ENCODE measurements around the gene UCP3. TPM values are rescaled to one million over a fixed set of nuclear protein-coding genes. Genes with fewer than 3 reads are reported as not detected.

The UCP3 gene
- total RNA-seq, 3 donors from 2014 or later, result 1.6 to 5.9 (median 1.8) TPM

DNA sequence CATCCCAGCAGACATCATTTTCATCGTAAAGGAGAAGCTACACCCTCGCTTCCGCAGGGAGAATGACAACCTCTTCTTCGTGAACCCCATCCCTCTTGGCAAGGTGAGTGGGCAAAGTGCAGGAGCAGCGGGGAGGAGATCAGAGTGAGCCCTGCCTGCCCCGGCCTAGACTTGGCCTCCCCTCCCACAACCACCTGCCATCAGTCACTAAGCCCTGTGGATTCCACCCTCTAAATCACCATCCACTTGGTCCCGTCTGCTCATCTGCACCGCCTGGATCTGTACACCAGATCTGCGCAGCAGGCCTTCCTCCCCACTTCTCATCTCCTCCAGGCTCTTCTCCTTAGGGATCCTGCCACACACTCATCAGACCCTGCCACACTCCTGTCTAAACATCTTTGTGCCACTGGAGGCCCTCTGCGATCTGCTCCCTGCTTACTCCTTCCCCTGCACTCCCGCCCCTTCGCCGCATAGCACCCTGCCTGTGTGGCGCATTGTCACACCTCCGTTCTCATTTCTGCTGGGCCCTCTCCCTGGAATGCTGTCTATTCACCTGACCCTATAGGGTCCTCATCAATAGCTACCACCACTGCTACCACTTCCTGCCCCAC lies 40.4 kb downstream of the UCP3 start:
- DNase-seq (ENCODE audit: low spot score in 2 of 2), result no peak
- Histone ChIP-seq H3K36me3 (no peaks in the 10 kb centered on the region), H3K27ac (no peak overlapping the region), H3K4me1 (no peaks in the 10 kb centered on the region), H3K9me3 (no peaks in the 10 kb centered on the region), H3K27me3 (no peaks in the 10 kb centered on the region), H3K4me3 (no peak overlapping the region)
- no peak for TF ChIP-seq POLR2AphosphoS5 (IDR thresholded peaks at IDR 0.05)
- TF ChIP-seq, protein P1, sequence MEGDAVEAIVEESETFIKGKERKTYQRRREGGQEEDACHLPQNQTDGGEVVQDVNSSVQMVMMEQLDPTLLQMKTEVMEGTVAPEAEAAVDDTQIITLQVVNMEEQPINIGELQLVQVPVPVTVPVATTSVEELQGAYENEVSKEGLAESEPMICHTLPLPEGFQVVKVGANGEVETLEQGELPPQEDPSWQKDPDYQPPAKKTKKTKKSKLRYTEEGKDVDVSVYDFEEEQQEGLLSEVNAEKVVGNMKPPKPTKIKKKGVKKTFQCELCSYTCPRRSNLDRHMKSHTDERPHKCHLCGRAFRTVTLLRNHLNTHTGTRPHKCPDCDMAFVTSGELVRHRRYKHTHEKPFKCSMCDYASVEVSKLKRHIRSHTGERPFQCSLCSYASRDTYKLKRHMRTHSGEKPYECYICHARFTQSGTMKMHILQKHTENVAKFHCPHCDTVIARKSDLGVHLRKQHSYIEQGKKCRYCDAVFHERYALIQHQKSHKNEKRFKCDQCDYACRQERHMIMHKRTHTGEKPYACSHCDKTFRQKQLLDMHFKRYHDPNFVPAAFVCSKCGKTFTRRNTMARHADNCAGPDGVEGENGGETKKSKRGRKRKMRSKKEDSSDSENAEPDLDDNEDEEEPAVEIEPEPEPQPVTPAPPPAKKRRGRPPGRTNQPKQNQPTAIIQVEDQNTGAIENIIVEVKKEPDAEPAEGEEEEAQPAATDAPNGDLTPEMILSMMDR (IDR thresholded peaks at IDR 0.05), result no peak
- TF ChIP-seq POLR2A (IDR thresholded peaks at IDR 0.05), result no peak
- intact Hi-C loops (cut with DNase I; ENCODE audit: low total_unique reads), result no loop called here

DNA sequence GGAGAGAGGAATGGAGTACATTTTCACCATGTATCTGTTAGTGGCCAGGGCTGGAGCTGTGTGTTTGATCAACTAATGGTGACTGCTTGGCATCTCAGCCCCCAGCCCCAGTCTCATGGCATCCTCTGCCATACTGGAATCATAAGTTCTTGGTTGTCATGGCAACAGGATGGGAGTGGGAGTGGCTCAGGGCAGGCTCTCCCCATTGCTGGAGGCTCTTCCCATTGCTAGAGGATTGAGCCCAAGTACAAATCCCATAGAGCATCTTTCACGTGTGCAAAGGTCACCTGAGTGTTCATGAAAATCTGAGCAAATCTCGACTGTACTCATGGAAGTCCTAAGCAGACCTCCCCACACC lies 43.1 kb downstream of the UCP3 start:
- Histone ChIP-seq H3K27ac (no peak overlapping the region), H3K27me3 (no peaks in the 10 kb centered on the region), H3K9me3 (no peaks in the 10 kb centered on the region), H3K4me3 (no peak overlapping the region), H3K36me3 (no peaks in the 10 kb centered on the region), H3K4me1 (no peaks in the 10 kb centered on the region)
- intact Hi-C loops (cut with DNase I; ENCODE audit: low total_unique reads), result no loop called here
- TF ChIP-seq POLR2A (IDR thresholded peaks at IDR 0.05) (no peak), POLR2AphosphoS5 (IDR thresholded peaks at IDR 0.05) (no peak)
- TF ChIP-seq, protein P1 (IDR thresholded peaks at IDR 0.05), result no peak
- DNase-seq (ENCODE audit: low spot score in 2 of 2), result peak in 1 of 2 donors; percentile 34

DNA sequence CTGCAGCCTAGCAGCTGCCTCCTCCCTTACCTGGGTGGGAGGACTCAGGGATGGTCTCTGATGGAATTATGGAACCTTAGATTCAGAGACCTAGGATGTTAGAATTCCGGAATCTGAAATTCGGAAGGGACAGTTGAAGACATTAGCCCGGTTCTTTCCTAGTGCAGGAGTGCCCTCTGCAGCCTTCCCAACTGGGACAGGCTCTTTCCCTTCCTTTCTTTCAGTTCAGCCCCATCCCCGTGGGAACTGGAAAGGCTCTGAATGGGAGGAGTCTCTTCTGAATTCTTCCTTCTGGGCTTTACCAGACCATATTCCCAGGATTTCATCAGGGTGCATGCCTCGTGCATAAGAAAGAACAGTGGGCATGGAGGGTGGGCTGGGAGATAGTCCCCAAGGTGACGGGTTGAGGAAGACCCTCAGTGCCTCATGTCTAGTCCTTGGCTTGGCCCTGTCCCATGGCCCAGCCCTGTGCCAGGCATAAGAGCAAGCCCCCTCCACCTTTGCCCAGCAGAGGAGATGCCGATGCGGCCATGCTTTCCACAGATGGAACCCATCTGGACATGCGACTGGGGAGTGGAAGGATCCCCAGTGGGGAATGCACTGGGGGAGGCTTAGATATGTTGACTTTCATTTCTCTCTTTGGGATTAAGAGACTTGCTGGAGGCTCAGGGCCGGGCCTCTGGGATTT lies 43.7 kb downstream of the UCP3 start:
- intact Hi-C loops (cut with DNase I; ENCODE audit: low total_unique reads), result no loop called here
- H3K9me3 ChIP-seq, result no peaks in the 10 kb centered on the region
- no peaks in the 10 kb centered on the region for H3K36me3 ChIP-seq
- no peaks in the 10 kb centered on the region for H3K27me3 ChIP-seq
- no peak for TF ChIP-seq POLR2A (IDR thresholded peaks at IDR 0.05)
- no peak for TF ChIP-seq POLR2AphosphoS5 (IDR thresholded peaks at IDR 0.05)
- TF ChIP-seq, protein P1 (IDR thresholded peaks at IDR 0.05), result no peak
- DNase-seq (ENCODE audit: low spot score in 2 of 2), result peak in 1 of 2 donors; percentile 20
- no peak overlapping the region for H3K4me3 ChIP-seq
- no peak overlapping the region for H3K27ac ChIP-seq
- H3K4me1 ChIP-seq, result no peaks in the 10 kb centered on the region

DNA sequence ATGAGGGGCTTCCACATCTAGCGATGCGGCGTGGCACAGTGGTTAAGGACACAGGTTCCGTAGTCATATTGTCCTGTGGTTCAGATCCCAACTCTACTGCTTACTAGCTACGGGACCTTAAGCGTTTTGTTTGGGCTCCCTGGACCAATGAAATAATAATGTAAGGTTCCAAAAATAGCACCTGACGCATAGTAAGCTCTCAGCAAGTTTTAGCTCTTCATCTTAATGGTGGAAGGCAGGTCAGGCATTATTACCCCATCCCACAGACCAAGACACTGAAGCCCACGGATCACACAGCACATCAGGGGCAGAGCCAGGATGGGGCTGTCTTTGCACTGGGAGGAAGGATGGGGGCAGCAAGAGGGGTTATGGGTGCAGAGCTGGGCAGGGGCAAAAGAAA lies 45.0 kb downstream of the UCP3 start:
- H3K27me3 ChIP-seq, result no peaks in the 10 kb centered on the region
- H3K4me1 ChIP-seq, result no peaks in the 10 kb centered on the region
- no peak overlapping the region for H3K27ac ChIP-seq
- no peak overlapping the region for H3K4me3 ChIP-seq
- H3K36me3 ChIP-seq, result no peaks in the 10 kb centered on the region
- DNase-seq (ENCODE audit: low spot score in 2 of 2), result peak in 1 of 2 donors; percentile 14
- TF ChIP-seq, protein P1 (IDR thresholded peaks at IDR 0.05), result no peak
- no peak for TF ChIP-seq POLR2AphosphoS5 (IDR thresholded peaks at IDR 0.05)
- TF ChIP-seq POLR2A (IDR thresholded peaks at IDR 0.05), result no peak
- intact Hi-C loops (cut with DNase I; ENCODE audit: low total_unique reads), result no loop called here
- H3K9me3 ChIP-seq, result no peaks in the 10 kb centered on the region

DNA sequence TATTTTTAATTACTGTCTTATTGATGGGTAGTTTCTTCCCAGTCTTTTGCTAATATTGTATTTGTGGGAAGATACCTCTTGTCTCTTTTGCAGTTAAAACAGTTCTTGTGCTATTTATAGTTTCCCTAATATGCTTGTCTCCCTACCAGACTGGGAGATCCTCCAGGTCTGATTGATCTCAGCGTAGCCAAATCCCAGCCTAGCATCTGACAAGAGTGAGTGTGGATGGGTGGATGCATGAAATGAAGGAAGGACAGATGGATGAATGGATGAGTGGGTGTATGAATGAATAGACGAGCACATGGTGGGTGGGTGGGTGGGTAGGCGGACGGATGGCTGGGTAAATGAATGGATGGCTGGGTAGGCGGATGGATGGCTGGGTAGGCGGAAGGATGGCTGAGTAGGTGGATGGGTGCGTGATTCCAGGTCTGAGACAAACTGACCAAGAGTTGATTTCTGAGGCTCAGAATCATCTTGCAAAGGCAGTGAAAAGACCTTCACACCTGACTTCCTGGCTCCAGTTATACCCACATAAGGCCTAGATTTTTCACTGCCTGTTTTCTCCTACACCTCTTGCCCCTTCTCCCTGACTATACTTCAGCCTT lies 46.7 kb downstream of the UCP3 start:
- H3K27me3 ChIP-seq, result no peaks in the 10 kb centered on the region
- intact Hi-C loops (cut with DNase I; ENCODE audit: low total_unique reads), result no loop called here
- H3K27ac ChIP-seq, result no peak overlapping the region
- no peaks in the 10 kb centered on the region for H3K9me3 ChIP-seq
- no peak for DNase-seq (ENCODE audit: low spot score in 2 of 2)
- TF ChIP-seq POLR2AphosphoS5 (IDR thresholded peaks at IDR 0.05), result no peak
- TF ChIP-seq POLR2A (IDR thresholded peaks at IDR 0.05), result no peak
- TF ChIP-seq, protein P1 (IDR thresholded peaks at IDR 0.05), result no peak
- no peaks in the 10 kb centered on the region for H3K4me1 ChIP-seq
- H3K4me3 ChIP-seq, result no peak overlapping the region
- H3K36me3 ChIP-seq, result no peaks in the 10 kb centered on the region

All from breast epithelium (tissue), 4 donors.